ENCODE measurements around the gene CDC42SE2.

DNA sequence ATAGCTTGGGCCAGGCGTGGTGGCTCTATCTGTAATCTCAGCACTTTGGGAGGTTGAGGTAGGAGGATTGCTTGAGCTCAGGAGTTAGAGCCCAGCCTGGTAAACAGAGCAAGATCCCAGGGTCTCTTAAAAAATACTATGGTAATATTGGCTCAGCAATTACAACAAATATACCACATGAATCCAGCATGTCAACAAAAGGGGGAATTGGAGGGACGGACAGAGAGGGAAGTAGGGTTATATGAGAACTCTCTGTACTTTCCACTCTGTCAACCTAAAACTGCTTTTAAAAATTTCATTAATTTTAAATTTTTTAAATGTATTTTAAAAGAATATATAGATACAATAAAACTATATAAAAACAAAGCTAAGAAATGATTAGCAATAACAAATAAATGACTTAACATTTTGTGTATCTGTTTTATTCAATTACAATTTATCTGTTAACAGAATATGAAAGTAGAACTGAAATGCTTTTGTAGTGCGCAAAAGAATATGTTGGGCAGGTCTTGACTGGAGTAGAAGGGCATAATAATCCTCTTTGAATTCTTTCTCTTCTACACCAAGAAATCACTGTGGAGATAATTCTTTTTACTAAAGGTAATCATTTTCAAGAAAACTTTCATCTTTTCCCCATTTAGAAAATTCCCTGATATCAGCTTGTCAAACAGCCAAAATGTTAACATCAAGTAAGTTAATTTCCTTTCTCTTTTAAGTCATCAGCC lies 12.9 kb upstream of the CDC42SE2 start:
- TF ChIP-seq MXI1 (conservative IDR thresholded peaks at IDR 0.05; ENCODE audit: poor library complexity, severe bottlenecking), result no peak
- TF ChIP-seq, protein P1, sequence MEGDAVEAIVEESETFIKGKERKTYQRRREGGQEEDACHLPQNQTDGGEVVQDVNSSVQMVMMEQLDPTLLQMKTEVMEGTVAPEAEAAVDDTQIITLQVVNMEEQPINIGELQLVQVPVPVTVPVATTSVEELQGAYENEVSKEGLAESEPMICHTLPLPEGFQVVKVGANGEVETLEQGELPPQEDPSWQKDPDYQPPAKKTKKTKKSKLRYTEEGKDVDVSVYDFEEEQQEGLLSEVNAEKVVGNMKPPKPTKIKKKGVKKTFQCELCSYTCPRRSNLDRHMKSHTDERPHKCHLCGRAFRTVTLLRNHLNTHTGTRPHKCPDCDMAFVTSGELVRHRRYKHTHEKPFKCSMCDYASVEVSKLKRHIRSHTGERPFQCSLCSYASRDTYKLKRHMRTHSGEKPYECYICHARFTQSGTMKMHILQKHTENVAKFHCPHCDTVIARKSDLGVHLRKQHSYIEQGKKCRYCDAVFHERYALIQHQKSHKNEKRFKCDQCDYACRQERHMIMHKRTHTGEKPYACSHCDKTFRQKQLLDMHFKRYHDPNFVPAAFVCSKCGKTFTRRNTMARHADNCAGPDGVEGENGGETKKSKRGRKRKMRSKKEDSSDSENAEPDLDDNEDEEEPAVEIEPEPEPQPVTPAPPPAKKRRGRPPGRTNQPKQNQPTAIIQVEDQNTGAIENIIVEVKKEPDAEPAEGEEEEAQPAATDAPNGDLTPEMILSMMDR (IDR thresholded peaks at IDR 0.05; ENCODE audit: poor library complexity, severe bottlenecking), result no peak
- TF ChIP-seq EP300 (conservative IDR thresholded peaks at IDR 0.05; ENCODE audit: poor library complexity, severe bottlenecking), result no peak
- TF ChIP-seq RAD21 (conservative IDR thresholded peaks at IDR 0.05), result no peak
- no peak for TF ChIP-seq POLR2AphosphoS5 (IDR thresholded peaks at IDR 0.05)

All from neural cell (in vitro differentiated cells).